HepG2 (cell line): ENCODE results near the gene F7. TPM values are rescaled to one million over a fixed set of nuclear protein-coding genes. Genes with fewer than 3 reads are reported as not detected.

Experiments used
- CENPX ChIP-seq: sonication (generic); formaldehyde crosslinking; IDR thresholded peaks from 2 replicates; pipeline ENCODE4 v1.9.0; 2021; ENCODE audit warnings: mild to moderate bottlenecking, missing genetic modification reagents, moderate library complexity
- ELF3 ChIP-seq: IDR thresholded peaks from 2 replicates; pipeline ENCODE4 v1.6.1; 2016; ENCODE audit warnings: missing genetic modification reagents, missing compliant biosample characterization
- FOXK2 ChIP-seq: fragments of 450-650 bp; IDR thresholded peaks from 2 replicates; pipeline ENCODE4 v1.6.1; 2016
- MIER3 ChIP-seq: IDR thresholded peaks from 2 replicates; pipeline ENCODE4 v1.6.1; 2016; ENCODE audit warnings: missing compliant biosample characterization, borderline replicate concordance
- NCOA1 ChIP-seq: sonication (generic); formaldehyde crosslinking; IDR thresholded peaks from 2 replicates; pipeline ENCODE4 v1.9.0; 2021; ENCODE audit warnings: missing genetic modification reagents
- NFIC ChIP-seq: IDR thresholded peaks from 2 replicates; pipeline ENCODE4 v1.6.1; 2012; ENCODE audit warnings: mild to moderate bottlenecking, low read length, inconsistent platforms
- NKX3-1 ChIP-seq: sonication (generic); formaldehyde crosslinking; IDR thresholded peaks from 2 replicates; pipeline ENCODE4 v1.5.0; 2020; ENCODE audit warnings: missing genetic modification reagents
- POLR2AphosphoS5 ChIP-seq: IDR thresholded peaks from 2 replicates; pipeline ENCODE4 v1.6.1; 2012; ENCODE audit warnings: low read depth, low read length
- PRDM4 ChIP-seq: sonication (generic); formaldehyde crosslinking; IDR thresholded peaks from 2 replicates; pipeline ENCODE4 v1.9.0; 2021; ENCODE audit warnings: missing genetic modification reagents, borderline replicate concordance
- RBM22 ChIP-seq: fragments of 200-400 bp; formaldehyde crosslinking; optimal IDR thresholded peaks from 2 replicates; pipeline ENCODE3; 2017; ENCODE audit warnings: mild to moderate bottlenecking, low read length, moderate library complexity
- ZBED4 ChIP-seq: sonication (generic); formaldehyde crosslinking; IDR thresholded peaks from 2 replicates; pipeline ENCODE4 v1.4.0; 2020; ENCODE audit warnings: missing genetic modification reagents, borderline replicate concordance
- ZBTB20 ChIP-seq: sonication (generic); formaldehyde crosslinking; IDR thresholded peaks from 2 replicates; pipeline ENCODE4 v1.8.1; 2023; ENCODE audit warnings: missing genetic modification reagents, low read depth, mild to moderate bottlenecking, borderline replicate concordance
- ZFP91 ChIP-seq: sonication (generic); formaldehyde crosslinking; IDR thresholded peaks from 2 replicates; pipeline ENCODE4 v1.9.0; 2022; ENCODE audit warnings: missing genetic modification reagents, mild to moderate bottlenecking, borderline replicate concordance
- ZKSCAN1 ChIP-seq: fragments of 150-350 bp; IDR thresholded peaks from 2 replicates; pipeline ENCODE4 v1.6.1; 2014; ENCODE audit warnings: low read length
- ZNF225 ChIP-seq: sonication (generic); formaldehyde crosslinking; IDR thresholded peaks from 2 replicates; pipeline ENCODE4 v1.4.0; 2020; ENCODE audit warnings: mild to moderate bottlenecking, missing genetic modification reagents
- ZNF430 ChIP-seq: sonication (generic); formaldehyde crosslinking; IDR thresholded peaks from 2 replicates; pipeline ENCODE4 v1.9.0; 2021; ENCODE audit warnings: mild to moderate bottlenecking, missing genetic modification reagents
- ZNF432 ChIP-seq: sonication (generic); formaldehyde crosslinking; IDR thresholded peaks from 2 replicates; pipeline ENCODE4 v1.5.0; 2020; ENCODE audit warnings: missing genetic modification reagents, mild to moderate bottlenecking, borderline replicate concordance
- ZNF710 ChIP-seq: sonication (generic); formaldehyde crosslinking; IDR thresholded peaks from 2 replicates; pipeline ENCODE4 v1.5.0; 2020; ENCODE audit warnings: mild to moderate bottlenecking, missing genetic modification reagents, borderline replicate concordance
- ZSCAN29 ChIP-seq: sonication (generic); formaldehyde crosslinking; conservative IDR thresholded peaks from 2 replicates; pipeline ENCODE4 v1.4.0; 2020; ENCODE audit warnings: mild to moderate bottlenecking, missing genetic modification reagents
- polyA plus RNA-seq, 8 experiments: library from polyadenylated mRNA; depleted of rRNA in 3 of 8; stranded (reverse) in 7 of 8; unstranded in 1 of 8; fragments of >200 nt; fragmentation: Illumina TruSeq in 4 of 8; extraction: Trizol in 4 of 8; gene quantifications; 2 replicates each; pipeline versions ENCODE4 v1.2.1 to v1.2.3, GENCODE V29; 2011 to 2016; ENCODE audit warnings: low read depth in 4 of 8, missing spikeins in 1 of 8, mixed read lengths in 1 of 8; ENCODE audit not compliant: insufficient read depth in 1 of 8
- total RNA-seq, 5 experiments: library from RNA; depleted of rRNA; stranded (reverse); fragments of >200 nt; fragmentation: Illumina TruSeq; extraction: Trizol; gene quantifications; 2 replicates each; pipeline ENCODE4 v1.2.3, GENCODE V29; 2016; ENCODE audit warnings: low read depth in 1 of 5

F7 gene
- total and polyA plus RNA-seq, 2 of the 13 experiments (the other 11 are each of a cell fraction or from before 2014, with no cell fraction given) = 12.6 to 26.5 TPM

- no peak for TF ChIP-seq ZBTB20 (CRISPR knock-in tag)
- no peak for TF ChIP-seq CENPX (CRISPR knock-in tag)
- no peak for TF ChIP-seq PRDM4 (CRISPR knock-in tag)
- no peak for TF ChIP-seq ZSCAN29 (CRISPR knock-in tag)
- no peak for TF ChIP-seq MIER3 (CRISPR knock-in tag)
- TF ChIP-seq RBM22 = no peak
- no peak for TF ChIP-seq ZNF225 (CRISPR knock-in tag)
- no peak for TF ChIP-seq ZKSCAN1
- no peak for TF ChIP-seq ZNF430 (CRISPR knock-in tag)
- no peak for TF ChIP-seq FOXK2
- TF ChIP-seq ZFP91 = peak; percentile 10; the same call in 1 of the 2 replicates
- no peak for TF ChIP-seq ELF3
- TF ChIP-seq NCOA1 = no peak
- peak; percentile 47 for TF ChIP-seq POLR2AphosphoS5
- TF ChIP-seq NKX3-1 (CRISPR knock-in tag) = no peak
- TF ChIP-seq ZNF432 = no peak
- no peak for TF ChIP-seq ZNF710 (CRISPR knock-in tag)
- no peak for TF ChIP-seq ZBED4 (CRISPR knock-in tag)
- TF ChIP-seq NFIC = no peak
These were observed 20.9 kb downstream of the F7 start (continued) for GRCh38 chr13:113126265-113127150.
